HG02588 (cell line): Measurements from ENCODE around the gene RABGEF1.
"Not testable (repeated sequence)": the region's sequence is repeated elsewhere in the genome, so short reads cannot be mapped to it uniquely, and the experiment has no call there.

ENCODE experiments used
- ATAC-seq: cut with Tn5 transposase; IDR thresholded peaks from one replicate; pipeline ENCODE4 v1.9.1; 2021; ENCODE audit warnings: mild to moderate bottlenecking, moderate library complexity; ENCODE audit not compliant: unreplicated experiment

The RABGEF1 gene

GRCh38 chr7:66800591-66800990, 60.1 kb downstream of the RABGEF1 start:
- no peak for ATAC-seq

GRCh38 chr7:66804001-66804400, 63.5 kb downstream of the RABGEF1 start:
- ATAC-seq = no peak

DNA sequence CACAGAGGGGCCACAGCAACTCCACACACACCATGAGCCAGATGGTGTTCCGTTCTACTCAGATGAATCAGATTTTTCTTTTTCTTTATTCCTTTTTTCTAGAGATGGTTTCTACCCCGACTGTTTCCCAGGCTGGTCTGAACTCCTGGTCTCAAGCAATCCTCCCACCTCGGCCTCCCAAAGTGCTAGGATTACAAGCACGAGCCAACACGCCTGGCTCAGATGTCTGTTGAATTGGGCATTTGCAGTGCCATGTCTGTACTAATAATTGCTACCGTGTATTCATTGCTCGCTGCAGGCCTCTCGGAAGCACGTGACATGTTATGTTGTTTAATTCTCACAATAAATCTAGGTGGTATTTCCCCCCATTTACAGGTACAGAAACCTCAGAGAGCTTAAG, 67.2 kb downstream of the RABGEF1 start:
- ATAC-seq = no peak

DNA sequence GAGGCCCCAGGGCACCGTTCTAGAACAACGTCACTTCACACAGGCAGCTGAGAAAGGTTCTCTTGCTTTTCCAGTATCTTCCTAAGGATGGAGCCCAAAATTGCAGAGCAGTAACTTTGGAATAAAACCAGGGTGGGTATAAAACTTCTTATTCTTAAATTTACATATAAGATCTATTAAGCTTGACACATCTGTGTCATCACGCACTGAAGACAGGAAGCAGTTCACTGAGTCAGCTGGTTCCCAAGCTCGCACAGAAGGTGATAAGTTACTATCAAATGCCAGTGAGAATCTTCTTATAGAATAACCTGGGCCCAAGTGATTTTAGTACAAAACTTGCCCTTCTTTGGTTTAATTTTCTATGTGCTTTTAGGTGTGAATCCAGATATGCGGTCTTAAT, 70.2 kb downstream of the RABGEF1 start:
- ATAC-seq = no peak

DNA sequence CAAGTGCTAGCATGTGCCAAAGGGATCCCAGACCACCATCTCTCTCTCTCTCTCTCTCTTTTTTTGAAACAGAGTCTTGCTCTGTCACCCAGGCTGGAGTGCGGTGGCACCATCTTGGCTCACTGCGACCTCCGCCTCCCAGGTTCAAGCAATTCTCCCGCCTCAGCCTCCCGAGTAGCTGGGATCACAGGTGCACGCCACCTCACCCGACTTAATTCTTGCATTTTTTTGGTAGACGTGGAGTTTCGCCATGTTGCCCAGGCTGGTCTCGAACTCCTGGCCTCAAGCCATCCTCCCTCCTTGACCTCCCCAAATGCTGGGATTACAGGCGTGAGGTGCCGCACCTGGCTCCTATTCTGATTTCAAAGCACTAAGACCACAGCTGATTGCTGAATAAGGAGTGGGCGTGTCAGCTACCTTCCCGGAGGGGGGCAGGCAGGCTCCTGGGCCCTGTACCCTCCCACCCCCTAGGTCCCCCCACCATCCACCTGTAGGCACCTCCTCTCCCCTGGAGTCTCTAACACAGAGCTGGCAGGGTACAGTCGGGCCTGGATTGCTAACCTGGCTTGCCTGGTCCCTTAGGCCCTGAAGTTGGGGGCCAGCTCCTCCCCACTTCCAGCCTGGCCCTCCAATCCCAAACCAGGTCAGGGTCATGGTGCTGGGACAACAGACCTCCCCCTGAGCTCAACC, 74.8 kb downstream of the RABGEF1 start:
- not testable (repeated sequence) for ATAC-seq

GRCh38 chr7:66815951-66816350, 75.4 kb downstream of the RABGEF1 start:
- ATAC-seq = no peak

DNA sequence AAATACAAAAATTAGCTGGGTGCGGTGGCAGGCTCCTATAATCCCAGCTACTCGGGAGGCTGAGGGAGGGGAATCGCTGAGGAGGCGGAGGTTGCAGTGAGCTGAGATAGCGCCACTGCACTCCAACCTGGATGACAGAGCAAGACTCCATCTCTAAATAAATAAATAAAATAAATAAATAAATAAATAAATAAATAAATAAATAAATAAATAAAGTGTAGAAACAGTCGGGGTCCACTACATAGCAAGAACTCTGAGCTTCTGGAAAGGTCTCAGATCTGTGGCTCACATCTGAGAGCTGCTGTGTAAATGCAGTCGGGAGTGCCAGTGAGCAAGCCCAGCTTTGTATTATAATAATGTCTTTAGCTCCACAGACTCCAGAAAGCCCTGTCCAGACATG, 76.1 kb downstream of the RABGEF1 start:
- not testable (repeated sequence) for ATAC-seq

GRCh38 chr7:66817208-66817795, 76.8 kb downstream of the RABGEF1 start:
- ATAC-seq = peak; percentile 49

GRCh38 chr7:66817956-66818355, 77.4 kb downstream of the RABGEF1 start:
- not testable (repeated sequence) for ATAC-seq

DNA sequence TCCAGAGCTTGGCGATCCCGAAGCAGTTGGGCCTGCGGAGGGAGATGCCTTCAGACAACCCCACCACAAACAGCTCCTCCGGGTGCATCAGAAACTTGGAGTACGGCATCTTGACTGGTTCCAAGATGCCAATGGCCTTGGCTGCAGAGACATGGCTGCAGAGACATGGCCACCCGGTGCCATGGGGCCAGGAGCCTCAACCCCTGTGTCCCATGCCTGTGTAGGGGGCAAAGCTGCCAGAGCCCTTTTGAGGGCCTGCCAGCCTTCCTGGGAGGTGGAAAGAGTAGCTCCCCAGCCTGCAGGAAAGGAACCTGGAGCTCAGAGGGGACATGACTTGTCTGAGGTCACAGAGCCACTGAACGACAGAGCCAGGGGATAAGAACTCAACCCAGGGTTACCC, 83.5 kb downstream of the RABGEF1 start:
- no peak for ATAC-seq

DNA sequence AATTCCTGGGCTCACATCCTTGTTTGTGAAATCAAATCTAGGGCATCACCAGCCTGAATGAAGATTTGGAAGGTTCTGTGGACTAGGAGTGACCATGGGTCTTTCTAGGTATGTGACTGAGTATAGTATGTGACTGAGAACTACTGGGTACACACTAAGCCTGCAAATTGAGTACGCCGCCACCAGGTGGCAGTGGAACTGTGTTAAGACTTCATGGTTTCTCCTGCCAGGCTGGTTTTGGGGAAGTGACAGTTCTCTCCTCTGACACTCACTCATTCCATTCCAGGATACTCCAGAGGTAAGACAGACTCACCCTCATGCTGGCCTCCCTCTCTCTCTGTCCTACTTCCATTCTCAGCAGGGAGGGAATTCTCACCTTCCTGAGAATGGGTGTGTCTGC, 85.0 kb downstream of the RABGEF1 start:
- not testable (repeated sequence) for ATAC-seq

DNA sequence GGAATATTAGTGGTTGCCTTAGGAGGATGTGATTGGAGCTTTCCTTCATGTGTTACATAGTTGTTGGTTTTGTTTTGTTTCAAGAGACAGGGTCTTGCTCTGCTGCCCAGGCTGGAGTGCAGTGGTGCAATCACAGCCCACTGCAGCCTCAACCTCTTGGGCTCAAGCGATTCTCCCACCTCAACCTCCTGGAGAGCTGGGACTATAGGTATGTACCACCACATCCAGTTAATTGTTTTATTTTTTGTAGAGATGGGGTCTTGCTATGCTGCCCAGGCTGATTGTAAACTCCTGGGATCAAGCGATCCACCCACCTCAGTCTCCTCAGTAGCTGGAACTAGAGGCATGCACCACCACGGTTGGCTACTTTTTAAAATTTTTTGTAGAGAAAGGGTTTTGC, 86.1 kb downstream of the RABGEF1 start:
- ATAC-seq = no peak

- not testable (repeated sequence) for ATAC-seq
Observed at GRCh38 chr7:66830976-66831375, 90.4 kb downstream of the RABGEF1 start.

DNA sequence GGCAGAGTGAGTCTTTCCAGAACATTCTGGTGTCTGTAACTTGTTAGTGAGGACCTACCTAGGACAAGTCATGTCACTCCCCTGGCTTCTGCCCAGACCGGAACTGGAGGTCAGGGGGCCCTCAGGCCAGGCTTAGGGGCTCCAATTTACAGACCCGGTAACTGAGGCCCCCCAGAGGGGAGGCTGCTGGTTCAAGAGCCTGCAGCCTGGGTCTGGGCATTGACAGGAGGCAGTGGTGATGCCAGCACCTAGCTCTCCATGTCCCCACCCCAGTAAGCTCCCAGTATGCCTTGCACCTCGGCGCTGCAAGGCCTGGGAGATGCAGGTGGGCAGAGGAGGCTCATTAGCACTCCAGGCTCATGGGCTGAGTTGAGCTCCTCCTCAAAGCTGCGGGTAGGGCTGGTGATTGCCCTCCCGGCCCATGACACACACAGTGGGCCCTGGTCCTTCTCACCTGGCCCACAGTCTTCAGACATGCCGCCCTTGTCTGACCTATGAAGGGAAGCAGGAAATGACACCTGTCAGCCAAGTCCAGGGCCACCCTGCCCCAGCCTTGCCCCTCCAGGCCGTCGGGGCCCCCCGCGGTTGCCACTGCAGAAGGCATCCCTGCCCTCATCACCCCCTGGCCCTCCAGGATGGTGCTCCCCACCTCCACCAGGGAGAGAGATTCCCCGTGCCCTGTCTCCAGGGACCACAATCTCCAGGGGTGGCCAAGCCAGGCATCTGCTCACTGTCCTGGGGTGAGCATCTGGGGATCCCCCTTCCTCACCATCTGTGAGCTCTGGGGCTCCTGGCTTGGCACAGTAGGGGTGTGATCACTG, 92.2 kb downstream of the RABGEF1 start:
- no peak for ATAC-seq

GRCh38 chr7:66837007-66837406, 96.5 kb downstream of the RABGEF1 start:
- ATAC-seq = no peak

DNA sequence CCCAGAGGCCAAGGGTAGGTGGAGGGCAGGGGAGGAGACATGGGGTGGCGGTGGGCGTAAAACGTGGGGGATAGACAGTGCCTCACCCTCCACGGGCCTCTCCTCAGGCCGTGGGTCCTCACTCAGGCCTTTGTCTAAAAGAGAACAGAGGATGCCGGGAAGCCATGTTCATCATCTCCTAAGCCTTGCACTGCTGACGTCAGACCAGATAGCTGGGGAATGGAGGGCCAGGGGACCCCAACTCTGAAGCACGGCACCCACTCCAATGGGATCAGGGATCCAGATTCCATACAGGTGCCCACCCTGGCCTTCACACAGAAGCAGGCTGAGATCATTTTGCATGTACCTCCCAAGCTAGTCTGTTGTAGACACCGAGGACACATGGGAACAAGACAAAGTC, 97.1 kb downstream of the RABGEF1 start:
- no peak for ATAC-seq

DNA sequence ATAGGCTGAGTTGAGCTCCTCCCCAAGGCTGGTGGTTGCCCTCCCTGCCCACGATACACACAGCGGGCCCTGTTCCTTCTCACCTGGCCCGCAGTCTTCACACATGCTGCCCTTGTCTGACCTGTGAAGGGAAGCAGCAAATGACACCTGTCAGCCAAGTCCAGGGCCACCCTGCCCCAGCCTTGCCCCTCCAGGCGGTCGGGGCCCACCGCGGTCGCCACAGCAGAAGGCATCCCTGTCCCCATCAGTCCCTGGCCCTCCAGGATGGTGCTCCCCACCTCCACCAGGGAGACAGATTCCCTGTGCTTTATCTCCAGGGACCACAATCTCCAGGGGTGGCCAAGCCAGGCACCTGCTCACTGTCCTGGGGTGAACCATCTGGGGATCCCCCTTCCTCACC, 99.3 kb downstream of the RABGEF1 start:
- ATAC-seq = no peak

DNA sequence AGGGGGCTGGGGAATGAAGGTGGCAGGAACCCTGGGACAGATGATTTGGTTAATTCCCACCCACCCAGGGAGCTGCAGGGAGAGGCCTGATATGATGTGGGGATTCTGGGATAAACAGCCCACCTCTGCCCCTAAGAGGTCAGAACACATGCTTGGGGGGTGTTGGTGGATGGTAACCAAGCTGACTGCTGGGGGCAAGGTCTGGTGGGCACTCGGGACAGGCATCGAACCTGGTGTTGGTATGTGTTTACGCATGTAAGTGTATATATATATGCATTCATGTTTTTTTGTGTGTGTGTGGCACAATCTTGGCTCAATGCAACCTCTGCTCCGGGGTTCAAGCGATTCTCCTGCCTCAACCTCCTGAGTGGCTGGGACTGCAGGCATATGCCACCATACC, 99.8 kb downstream of the RABGEF1 start:
- no peak for ATAC-seq

- no peak for ATAC-seq
Observed at GRCh38 chr7:66841898-66842297, 101.4 kb downstream of the RABGEF1 start.

GRCh38 chr7:66843492-66843891, 103.0 kb downstream of the RABGEF1 start:
- not testable (repeated sequence) for ATAC-seq

DNA sequence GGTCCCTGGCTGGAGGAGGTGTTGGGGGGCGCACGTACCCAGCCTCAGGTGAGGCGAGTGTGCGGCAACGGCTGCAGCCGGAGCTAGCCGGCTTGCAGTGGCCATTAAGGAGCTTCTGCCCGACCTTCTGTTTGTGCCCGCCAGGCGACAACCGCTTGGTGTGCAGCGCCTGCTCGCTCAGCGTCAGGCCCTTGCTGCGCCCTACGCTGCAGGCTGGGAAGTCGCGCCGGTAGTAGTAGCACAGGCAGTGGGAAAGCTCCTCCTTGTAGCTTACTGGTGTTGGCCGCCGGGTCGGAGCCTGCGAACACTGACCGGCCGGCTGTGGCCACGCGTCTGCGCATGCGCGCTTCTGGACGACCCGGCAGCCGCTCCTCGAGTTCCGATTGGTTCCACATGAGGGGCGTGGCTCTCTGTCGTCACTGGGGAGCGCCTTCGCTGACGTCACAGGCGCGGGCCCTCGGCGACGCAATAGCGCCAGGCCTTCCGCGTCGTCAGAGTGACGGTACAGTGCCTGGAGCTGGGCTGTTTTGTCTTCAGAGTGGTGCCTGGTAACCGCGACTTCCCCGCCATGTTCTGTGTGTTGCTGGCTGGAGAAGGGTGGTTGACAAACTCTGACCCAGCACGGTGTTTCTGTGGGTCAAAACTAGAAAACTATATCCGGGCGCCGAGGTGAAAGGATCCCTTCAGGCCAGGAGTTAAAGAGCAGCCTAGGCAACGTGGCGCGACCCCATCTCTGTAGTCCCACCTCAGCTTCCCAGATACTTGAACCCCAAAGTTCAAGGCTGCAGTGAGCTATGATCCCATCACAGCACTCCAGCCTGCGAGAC, 104.2 kb downstream of the RABGEF1 start:
- peak; percentile 90 for ATAC-seq
